ENCODE data around the gene NTF3.

DNA sequence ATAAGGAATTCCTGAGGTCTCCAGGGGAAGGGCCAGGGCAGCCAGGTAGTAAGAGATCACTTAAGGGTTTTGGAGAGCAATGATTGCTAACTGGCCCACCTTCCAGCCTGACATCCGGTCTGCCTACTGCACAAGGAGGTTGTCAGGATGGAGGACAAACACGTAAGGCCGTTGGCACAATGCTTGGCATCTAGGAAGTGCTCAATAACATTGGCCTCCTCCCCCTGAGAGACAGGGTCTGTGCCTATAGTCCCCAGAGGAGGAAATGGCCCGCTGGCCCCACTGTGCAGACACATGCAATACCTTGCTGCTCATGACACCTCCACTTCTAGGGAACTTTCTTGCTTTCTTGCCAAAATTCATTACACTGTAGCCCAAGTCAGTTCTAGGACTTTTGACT, 73.2 kb downstream of the NTF3 start:
- no peak for TF ChIP-seq POLR2A (IDR thresholded peaks at IDR 0.05)
- TF ChIP-seq, protein P1, sequence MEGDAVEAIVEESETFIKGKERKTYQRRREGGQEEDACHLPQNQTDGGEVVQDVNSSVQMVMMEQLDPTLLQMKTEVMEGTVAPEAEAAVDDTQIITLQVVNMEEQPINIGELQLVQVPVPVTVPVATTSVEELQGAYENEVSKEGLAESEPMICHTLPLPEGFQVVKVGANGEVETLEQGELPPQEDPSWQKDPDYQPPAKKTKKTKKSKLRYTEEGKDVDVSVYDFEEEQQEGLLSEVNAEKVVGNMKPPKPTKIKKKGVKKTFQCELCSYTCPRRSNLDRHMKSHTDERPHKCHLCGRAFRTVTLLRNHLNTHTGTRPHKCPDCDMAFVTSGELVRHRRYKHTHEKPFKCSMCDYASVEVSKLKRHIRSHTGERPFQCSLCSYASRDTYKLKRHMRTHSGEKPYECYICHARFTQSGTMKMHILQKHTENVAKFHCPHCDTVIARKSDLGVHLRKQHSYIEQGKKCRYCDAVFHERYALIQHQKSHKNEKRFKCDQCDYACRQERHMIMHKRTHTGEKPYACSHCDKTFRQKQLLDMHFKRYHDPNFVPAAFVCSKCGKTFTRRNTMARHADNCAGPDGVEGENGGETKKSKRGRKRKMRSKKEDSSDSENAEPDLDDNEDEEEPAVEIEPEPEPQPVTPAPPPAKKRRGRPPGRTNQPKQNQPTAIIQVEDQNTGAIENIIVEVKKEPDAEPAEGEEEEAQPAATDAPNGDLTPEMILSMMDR (IDR thresholded peaks at IDR 0.05) = no peak
- TF ChIP-seq POLR2AphosphoS5 (IDR thresholded peaks at IDR 0.05) = no peak
